RWPE2 (cell line): ENCODE measurements around the gene TK2.
"Not testable (repeated sequence)": the region's sequence is repeated elsewhere in the genome, so short reads cannot be mapped to it uniquely, and the experiment has no call there.

Source experiments
- ATAC-seq: fragments of 200-7000 bp; cut with Tn5 transposase; 3 replicates; pipeline ENCODE4 v1.9.1; 2021; ENCODE audit warnings: low read depth
- DNase-seq: peaks from one replicate; pipeline ENCODE4 v3.0.0-alpha.2; 2020; ENCODE audit warnings: low spot score
- H3K27ac ChIP-seq: fragments of 450-650 bp; 2 replicates; pipeline ENCODE4 v1.5.1; 2017; ENCODE audit warnings: mild to moderate bottlenecking; ENCODE audit not compliant: poor library complexity, severe bottlenecking
- H3K27me3 ChIP-seq: fragments of 250-450 bp; sonication (Bioruptor Pico); 2 replicates; pipeline ENCODE4 v1.5.1; 2021; ENCODE audit warnings: mild to moderate bottlenecking, moderate library complexity; ENCODE audit not compliant: insufficient read depth, poor library complexity, severe bottlenecking
- H3K36me3 ChIP-seq: fragments of 250-450 bp; sonication (Bioruptor Pico); 2 replicates; pipeline ENCODE4 v1.5.1; 2020; ENCODE audit warnings: low read depth, mild to moderate bottlenecking, moderate library complexity
- H3K4me1 ChIP-seq: fragments of 250-450 bp; sonication (Bioruptor Pico); 2 replicates; pipeline ENCODE4 v1.5.1; 2021; ENCODE audit warnings: mild to moderate bottlenecking, moderate library complexity; ENCODE audit not compliant: insufficient read depth, poor library complexity, severe bottlenecking
- H3K4me3 ChIP-seq: fragments of 250-450 bp; sonication (Bioruptor Pico); 2 replicates; pipeline ENCODE4 v1.5.1; 2021; ENCODE audit warnings: mild to moderate bottlenecking, moderate library complexity; ENCODE audit not compliant: severe bottlenecking
- H3K9me3 ChIP-seq: fragments of 250-450 bp; sonication (Bioruptor Pico); 2 replicates; pipeline ENCODE4 v1.5.1; 2021; ENCODE audit warnings: mild to moderate bottlenecking, moderate library complexity; ENCODE audit not compliant: severe bottlenecking
- CTCF ChIP-seq: fragments of 450-650 bp; IDR thresholded peaks from one replicate; pipeline ENCODE4 v1.5.1; 2017; ENCODE audit warnings: mild to moderate bottlenecking, moderate library complexity; ENCODE audit not compliant: poor library complexity, severe bottlenecking

Gene TK2

GRCh38 chr16:66469947-66470546 lies 79.9 kb downstream of the TK2 start:
- no peak for ATAC-seq
- Histone ChIP-seq H3K4me1 (peaks cover 12% of the 10 kb centered on the region), H3K9me3 (no peaks in the 10 kb centered on the region), H3K27me3 (no peaks in the 10 kb centered on the region), H3K27ac (no peak overlapping the region), H3K4me3 (no peak overlapping the region), H3K36me3 (no peaks in the 10 kb centered on the region)
- TF ChIP-seq CTCF = no peak
- DNase-seq = no peak

- no peaks in the 10 kb centered on the region for H3K36me3 ChIP-seq
- H3K27me3 ChIP-seq = no peaks in the 10 kb centered on the region
- DNase-seq (no peak), ATAC-seq (no peak)
- H3K4me3 ChIP-seq = no peak overlapping the region
- H3K9me3 ChIP-seq = no peaks in the 10 kb centered on the region
- TF ChIP-seq CTCF = no peak
- no peak overlapping the region for H3K27ac ChIP-seq
- peaks cover 12% of the 10 kb centered on the region for H3K4me1 ChIP-seq
Measured at GRCh38 chr16:66469291-66469946, 80.5 kb downstream of the TK2 start.

GRCh38 chr16:66468321-66468965 lies 81.5 kb downstream of the TK2 start:
- Histone ChIP-seq H3K4me1 (peaks cover 6% of the 10 kb centered on the region), H3K9me3 (no peaks in the 10 kb centered on the region), H3K4me3 (no peak overlapping the region), H3K27ac (no peak overlapping the region), H3K27me3 (no peaks in the 10 kb centered on the region), H3K36me3 (no peaks in the 10 kb centered on the region)
- DNase-seq = no peak
- no peak for TF ChIP-seq CTCF
- ATAC-seq = no peak

GRCh38 chr16:66467611-66468010 lies 82.3 kb downstream of the TK2 start:
- no peaks in the 10 kb centered on the region for H3K36me3 ChIP-seq
- H3K4me3 ChIP-seq = no peak overlapping the region
- TF ChIP-seq CTCF = no peak
- no peak overlapping the region for H3K27ac ChIP-seq
- DNase-seq (no peak), ATAC-seq (no peak)
- peaks cover 6% of the 10 kb centered on the region for H3K4me1 ChIP-seq
- H3K9me3 ChIP-seq = no peaks in the 10 kb centered on the region
- no peaks in the 10 kb centered on the region for H3K27me3 ChIP-seq

GRCh38 chr16:66466636-66467035 lies 83.3 kb downstream of the TK2 start:
- H3K4me3 ChIP-seq, H3K27me3 ChIP-seq, H3K9me3 ChIP-seq, DNase-seq, H3K4me1 ChIP-seq, H3K36me3 ChIP-seq, H3K27ac ChIP-seq, ATAC-seq: not testable (repeated sequence)

GRCh38 chr16:66465946-66466345 lies 84.0 kb downstream of the TK2 start:
- H3K36me3 ChIP-seq, DNase-seq, H3K4me1 ChIP-seq, H3K4me3 ChIP-seq, H3K9me3 ChIP-seq, H3K27me3 ChIP-seq, ATAC-seq, H3K27ac ChIP-seq: not testable (repeated sequence)
